ENCODE data around the gene ERG.

The ERG gene

GRCh38 chr21:38490411-38491020 lies 7.8 kb downstream of the ERG start:
- no peaks in the 10 kb centered on the region for H3K79me2 ChIP-seq (ENCODE audit: insufficient read depth, low read depth)
- no peaks in the 10 kb centered on the region for H3K27me3 ChIP-seq (ENCODE audit: insufficient read depth, low read depth)
- H4K20me1 ChIP-seq (ENCODE audit: insufficient read depth) = no peaks in the 10 kb centered on the region
- no peak overlapping the region for H3K4me3 ChIP-seq (IDR thresholded peaks at IDR 0.05; ENCODE audit: insufficient read depth, low read depth, low read length)
- no peak for TF ChIP-seq CTCF (conservative IDR thresholded peaks at IDR 0.05; ENCODE audit: low read depth, low read length)
- no peak overlapping the region for H3K9ac ChIP-seq
- H3K4me1 ChIP-seq (ENCODE audit: low read depth, poor library complexity, severe bottlenecking) = no peaks in the 10 kb centered on the region
- no peak overlapping the region for H3K4me2 ChIP-seq
- no peak overlapping the region for H2AFZ ChIP-seq (ENCODE audit: low read depth)
- H3K27ac ChIP-seq = no peak overlapping the region
- H3K36me3 ChIP-seq (ENCODE audit: insufficient read depth) = no peaks in the 10 kb centered on the region

- Histone ChIP-seq H3K4me2 (no peak overlapping the region), H4K20me1 (ENCODE audit: insufficient read depth) (no peaks in the 10 kb centered on the region), H3K4me3 (IDR thresholded peaks at IDR 0.05; ENCODE audit: insufficient read depth, low read depth, low read length) (no peak overlapping the region), H3K36me3 (ENCODE audit: insufficient read depth) (no peaks in the 10 kb centered on the region), H3K27me3 (ENCODE audit: insufficient read depth, low read depth) (no peaks in the 10 kb centered on the region), H3K4me1 (ENCODE audit: low read depth, poor library complexity, severe bottlenecking) (no peaks in the 10 kb centered on the region), H2AFZ (ENCODE audit: low read depth) (no peak overlapping the region), H3K27ac (no peak overlapping the region), H3K9ac (no peak overlapping the region), H3K79me2 (ENCODE audit: insufficient read depth, low read depth) (no peaks in the 10 kb centered on the region)
- no peak for TF ChIP-seq CTCF (conservative IDR thresholded peaks at IDR 0.05; ENCODE audit: low read depth, low read length)
Observed at GRCh38 chr21:38489729-38490128, 8.5 kb downstream of the ERG start.

- Histone ChIP-seq H3K27ac (no peak overlapping the region), H2AFZ (ENCODE audit: low read depth) (no peak overlapping the region), H3K4me3 (IDR thresholded peaks at IDR 0.05; ENCODE audit: insufficient read depth, low read depth, low read length) (no peak overlapping the region), H3K9ac (no peak overlapping the region), H3K36me3 (ENCODE audit: insufficient read depth) (no peaks in the 10 kb centered on the region), H3K27me3 (ENCODE audit: insufficient read depth, low read depth) (no peaks in the 10 kb centered on the region), H3K4me2 (no peak overlapping the region), H3K4me1 (ENCODE audit: low read depth, poor library complexity, severe bottlenecking) (no peaks in the 10 kb centered on the region), H3K79me2 (ENCODE audit: insufficient read depth, low read depth) (no peaks in the 10 kb centered on the region), H4K20me1 (ENCODE audit: insufficient read depth) (no peaks in the 10 kb centered on the region)
- no peak for TF ChIP-seq CTCF (conservative IDR thresholded peaks at IDR 0.05; ENCODE audit: low read depth, low read length)
Observed at GRCh38 chr21:38489271-38489652, 9.0 kb downstream of the ERG start.

GRCh38 chr21:38488640-38489270 lies 9.5 kb downstream of the ERG start:
- TF ChIP-seq CTCF (conservative IDR thresholded peaks at IDR 0.05; ENCODE audit: low read depth, low read length) = no peak
- Histone ChIP-seq H4K20me1 (ENCODE audit: insufficient read depth) (no peaks in the 10 kb centered on the region), H3K4me1 (ENCODE audit: low read depth, poor library complexity, severe bottlenecking) (no peaks in the 10 kb centered on the region)

More at GRCh38 chr21:38488640-38489270, 9.5 kb downstream of the ERG start:
- no peaks in the 10 kb centered on the region for H3K27me3 ChIP-seq (ENCODE audit: insufficient read depth, low read depth)
- H3K79me2 ChIP-seq (ENCODE audit: insufficient read depth, low read depth) = no peaks in the 10 kb centered on the region
- no peak overlapping the region for H3K4me2 ChIP-seq
- no peaks in the 10 kb centered on the region for H3K36me3 ChIP-seq (ENCODE audit: insufficient read depth)
- no peak overlapping the region for H3K9ac ChIP-seq
- H3K27ac ChIP-seq = no peak overlapping the region
- no peak overlapping the region for H2AFZ ChIP-seq (ENCODE audit: low read depth)
- no peak overlapping the region for H3K4me3 ChIP-seq (IDR thresholded peaks at IDR 0.05; ENCODE audit: insufficient read depth, low read depth, low read length)

All from KMS-11 (cell line).